ENCODE measurements around the gene ARID1B. TPM values are rescaled to one million over a fixed set of nuclear protein-coding genes. Genes with fewer than 3 reads are reported as not detected.

Gene ARID1B
- total and polyA plus RNA-seq, 7 donors: 8.4 to 115 (median 69.6) TPM

DNA sequence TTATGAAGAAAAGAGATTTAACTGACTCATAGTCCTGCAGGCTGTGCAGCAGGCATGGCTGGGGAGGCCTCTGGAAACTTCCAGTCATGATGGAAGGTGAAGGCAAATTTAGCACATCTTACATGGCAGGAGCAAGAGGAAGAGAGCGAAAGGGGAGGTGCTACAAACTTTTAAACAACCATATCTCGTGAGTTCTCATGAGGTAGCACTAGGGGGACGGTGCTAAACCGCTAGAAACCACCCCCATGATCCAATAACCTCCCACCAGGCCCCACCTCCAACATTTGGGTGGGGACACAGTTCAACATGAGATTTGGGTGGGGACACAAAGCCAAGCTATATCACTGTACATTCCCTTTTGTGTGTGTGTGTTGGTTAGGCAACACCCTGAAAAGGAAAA lies 336.2 kb downstream of the ARID1B start:
- Histone ChIP-seq H3K36me3 (peaks cover 0 to 18% (median 0%) of the 10 kb centered on the region in 4 donors), H3K9me3 (no peaks in the 10 kb centered on the region), H3K27me3 (no peaks in the 10 kb centered on the region), H3K27ac (no peak overlapping the region), H3K4me1 (peaks cover 0 to 16% (median 10%) of the 10 kb centered on the region in 4 donors), H3K4me3 (no peak overlapping the region)
- DNase-seq: no peak
- 96 to 100% methylated on average over 4 of the region's 4 CpGs for WGBS, 2 donors
- TF ChIP-seq EP300 (IDR thresholded peaks at IDR 0.05) (no peak), POLR2A (IDR thresholded peaks at IDR 0.05) (no peak), POLR2AphosphoS5 (IDR thresholded peaks at IDR 0.05) (no peak)
- TF ChIP-seq, protein P1, sequence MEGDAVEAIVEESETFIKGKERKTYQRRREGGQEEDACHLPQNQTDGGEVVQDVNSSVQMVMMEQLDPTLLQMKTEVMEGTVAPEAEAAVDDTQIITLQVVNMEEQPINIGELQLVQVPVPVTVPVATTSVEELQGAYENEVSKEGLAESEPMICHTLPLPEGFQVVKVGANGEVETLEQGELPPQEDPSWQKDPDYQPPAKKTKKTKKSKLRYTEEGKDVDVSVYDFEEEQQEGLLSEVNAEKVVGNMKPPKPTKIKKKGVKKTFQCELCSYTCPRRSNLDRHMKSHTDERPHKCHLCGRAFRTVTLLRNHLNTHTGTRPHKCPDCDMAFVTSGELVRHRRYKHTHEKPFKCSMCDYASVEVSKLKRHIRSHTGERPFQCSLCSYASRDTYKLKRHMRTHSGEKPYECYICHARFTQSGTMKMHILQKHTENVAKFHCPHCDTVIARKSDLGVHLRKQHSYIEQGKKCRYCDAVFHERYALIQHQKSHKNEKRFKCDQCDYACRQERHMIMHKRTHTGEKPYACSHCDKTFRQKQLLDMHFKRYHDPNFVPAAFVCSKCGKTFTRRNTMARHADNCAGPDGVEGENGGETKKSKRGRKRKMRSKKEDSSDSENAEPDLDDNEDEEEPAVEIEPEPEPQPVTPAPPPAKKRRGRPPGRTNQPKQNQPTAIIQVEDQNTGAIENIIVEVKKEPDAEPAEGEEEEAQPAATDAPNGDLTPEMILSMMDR (IDR thresholded peaks at IDR 0.05): no peak
- intact Hi-C loops (cut with DNase I): no loop called here

DNA sequence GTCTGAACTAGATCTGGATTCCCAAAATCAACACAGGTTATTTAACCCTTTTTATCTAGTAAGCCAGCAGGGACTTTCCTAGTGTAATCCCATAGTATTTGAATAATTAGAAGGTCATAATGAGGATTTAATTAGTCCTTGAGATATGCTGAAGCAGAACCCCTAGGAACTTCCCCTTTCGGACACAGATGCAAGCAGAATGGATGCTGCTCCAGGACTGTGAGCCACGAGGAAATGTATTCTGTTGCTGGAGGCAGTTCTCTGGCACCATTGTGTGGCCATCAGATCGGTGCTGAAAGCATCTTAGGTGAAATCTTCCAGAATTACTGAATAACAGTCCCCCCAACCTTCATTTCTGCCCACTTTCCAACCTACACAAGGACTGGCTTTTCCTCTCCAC lies 339.2 kb downstream of the ARID1B start:
- TF ChIP-seq, protein P1 (IDR thresholded peaks at IDR 0.05): no peak
- TF ChIP-seq POLR2A (IDR thresholded peaks at IDR 0.05) (no peak), POLR2AphosphoS5 (IDR thresholded peaks at IDR 0.05) (no peak), EP300 (IDR thresholded peaks at IDR 0.05) (no peak)
- Histone ChIP-seq H3K36me3 (peaks cover 0 to 9% (median 0%) of the 10 kb centered on the region in 4 donors), H3K27me3 (no peaks in the 10 kb centered on the region), H3K9me3 (no peaks in the 10 kb centered on the region), H3K4me1 (no peaks in the 10 kb centered on the region), H3K27ac (no peak overlapping the region), H3K4me3 (no peak overlapping the region)
- 79 to 84% methylated on average over 3 of the region's 3 CpGs for WGBS, 2 donors
- intact Hi-C loops (cut with DNase I): no loop called here
- no peak for DNase-seq

DNA sequence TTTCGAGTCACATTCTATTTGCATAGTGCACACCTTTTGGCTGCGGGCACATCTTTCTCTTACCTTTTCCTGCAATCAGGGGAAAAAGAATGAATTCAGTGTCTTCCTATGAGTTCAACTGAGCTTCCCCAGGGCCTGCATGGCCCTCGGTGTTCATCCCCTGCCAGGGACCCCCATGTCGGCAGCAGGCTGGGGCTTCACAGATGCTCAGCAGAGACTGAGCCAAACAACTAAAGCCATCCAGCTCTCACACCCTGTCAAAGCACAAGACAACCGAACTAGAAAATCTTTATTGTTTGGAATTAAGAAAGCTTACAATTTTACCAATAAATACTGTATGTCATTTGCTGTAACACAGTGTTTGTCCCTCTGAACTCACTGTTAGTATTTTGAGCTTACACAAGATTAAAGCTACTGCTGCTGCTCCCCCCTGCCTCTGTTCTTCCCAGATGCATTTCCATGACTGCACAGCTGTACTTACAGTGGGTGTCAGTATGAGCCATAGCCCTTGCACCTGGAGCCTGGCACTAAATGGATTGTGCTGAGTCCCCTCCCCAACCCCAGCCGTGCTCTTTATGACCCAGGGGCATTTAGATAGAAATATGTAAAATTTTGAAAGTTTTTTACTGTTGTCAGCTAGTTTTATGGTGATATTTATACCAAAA lies 340.4 kb downstream of the ARID1B start:
- H3K36me3 ChIP-seq: peaks cover 0 to 7% (median 0%) of the 10 kb centered on the region in 4 donors
- no peaks in the 10 kb centered on the region for H3K27me3 ChIP-seq
- DNase-seq: no peak
- no peaks in the 10 kb centered on the region for H3K9me3 ChIP-seq
- no peak overlapping the region for H3K27ac ChIP-seq
- no peaks in the 10 kb centered on the region for H3K4me1 ChIP-seq
- no peak overlapping the region for H3K4me3 ChIP-seq
- intact Hi-C loops (cut with DNase I): no loop called here
- WGBS, 2 donors: 81 to 84% methylated on average over 6 of the region's 6 CpGs
- no peak for TF ChIP-seq POLR2AphosphoS5 (IDR thresholded peaks at IDR 0.05)
- TF ChIP-seq EP300 (IDR thresholded peaks at IDR 0.05): no peak
- TF ChIP-seq, protein P1 (IDR thresholded peaks at IDR 0.05): no peak
- no peak for TF ChIP-seq POLR2A (IDR thresholded peaks at IDR 0.05)

DNA sequence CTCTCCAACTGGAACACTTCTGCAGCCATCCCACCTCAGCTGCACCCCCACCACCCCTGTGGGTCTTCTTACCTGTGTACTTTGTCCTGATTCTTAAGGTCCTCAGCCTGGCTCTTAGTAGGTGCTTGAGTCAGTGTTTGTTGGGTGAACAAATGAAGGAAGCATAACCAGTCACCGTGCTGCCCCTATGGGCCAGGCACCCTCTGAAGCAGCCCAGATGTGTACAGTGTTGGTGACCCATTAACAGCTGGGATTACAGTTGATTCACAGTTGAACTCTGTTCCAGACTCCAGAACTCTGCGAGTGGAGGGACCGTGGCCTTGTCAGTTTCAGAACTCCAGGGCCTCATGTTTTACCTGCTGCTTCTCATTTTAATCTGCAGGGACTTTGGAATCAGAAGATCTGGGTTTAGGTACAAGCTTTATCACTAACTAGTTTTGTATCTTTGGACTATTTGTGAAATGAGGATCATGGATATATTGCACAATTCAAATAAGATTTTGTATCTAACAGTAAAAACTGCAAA lies 342.4 kb downstream of the ARID1B start:
- Histone ChIP-seq H3K27me3 (no peaks in the 10 kb centered on the region), H3K27ac (no peak overlapping the region), H3K4me3 (no peak overlapping the region), H3K36me3 (peaks cover 0 to 7% (median 0%) of the 10 kb centered on the region in 4 donors), H3K9me3 (no peaks in the 10 kb centered on the region), H3K4me1 (peaks cover 0 to 6% (median 0%) of the 10 kb centered on the region in 4 donors)
- WGBS, 2 donors: 92 to 95% methylated on average over 3 of the region's 3 CpGs
- DNase-seq: no peak
- intact Hi-C loops (cut with DNase I): no loop called here
- TF ChIP-seq, protein P1 (IDR thresholded peaks at IDR 0.05): no peak
- TF ChIP-seq EP300 (IDR thresholded peaks at IDR 0.05): no peak
- no peak for TF ChIP-seq POLR2A (IDR thresholded peaks at IDR 0.05)
- TF ChIP-seq POLR2AphosphoS5 (IDR thresholded peaks at IDR 0.05): no peak
